ELR (cell line): ENCODE measurements around the gene DVL2.
"Not testable (repeated sequence)": the region's sequence is repeated elsewhere in the genome, so short reads cannot be mapped to it uniquely, and the experiment has no call there.

Experiments used
- DNase-seq: peaks from one replicate; pipeline ENCODE4 v3.0.0-alpha.2; 2015; ENCODE audit warnings: low read depth

Gene DVL2

GRCh38 chr17:7256766-7257456 lies 22.6 kb upstream of the DVL2 start:
- no peak for DNase-seq

GRCh38 chr17:7254511-7254910 lies 20.2 kb upstream of the DVL2 start:
- no peak for DNase-seq

- DNase-seq: no peak
Measured at GRCh38 chr17:7253082-7253481, 18.8 kb upstream of the DVL2 start.

GRCh38 chr17:7252176-7253043 lies 18.1 kb upstream of the DVL2 start, which contains the start of gene ELP5:
Gene ELP5 (plus strand): TSS chr17:7252215. CDS start chr17:7252551, 336 bp downstream.
- peak; percentile 96 for DNase-seq

GRCh38 chr17:7251661-7252175 lies 17.4 kb upstream of the DVL2 start, which contains the start of gene CTDNEP1:
Gene CTDNEP1 (minus strand): TSS chr17:7251734. CDS start chr17:7251296, 438 bp downstream.
- DNase-seq: peak; percentile 100

GRCh38 chr17:7250695-7251627 lies 16.6 kb upstream of the DVL2 start:
- no peak for DNase-seq

- no peak for DNase-seq
Measured at GRCh38 chr17:7249830-7250229, 15.5 kb upstream of the DVL2 start.

GRCh38 chr17:7249214-7249613 lies 14.9 kb upstream of the DVL2 start:
- no peak for DNase-seq

- no peak for DNase-seq
Measured at GRCh38 chr17:7248796-7249195, 14.5 kb upstream of the DVL2 start.

GRCh38 chr17:7246779-7247178 lies 12.5 kb upstream of the DVL2 start:
- no peak for DNase-seq

GRCh38 chr17:7243838-7244237 lies 9.5 kb upstream of the DVL2 start:
- DNase-seq: not testable (repeated sequence)

- no peak for DNase-seq
Measured at GRCh38 chr17:7243453-7243729, 9.1 kb upstream of the DVL2 start.

GRCh38 chr17:7242717-7243452 lies 8.6 kb upstream of the DVL2 start:
- peak; percentile 98 for DNase-seq

- peak; percentile 93 for DNase-seq
Measured at GRCh38 chr17:7241783-7242716, 7.7 kb upstream of the DVL2 start, which contains the start of gene GABARAP. Gene GABARAP (minus strand): TSS chr17:7242449. CDS start chr17:7242330, 119 bp downstream.

GRCh38 chr17:7241090-7241733 lies 6.9 kb upstream of the DVL2 start:
- DNase-seq: no peak

GRCh38 chr17:7240375-7240774 lies 6.1 kb upstream of the DVL2 start:
- DNase-seq: no peak

GRCh38 chr17:7239091-7240027 lies 5.0 kb upstream of the DVL2 start, which contains the start of gene PHF23:
Gene PHF23 (minus strand): TSS chr17:7239457. CDS start chr17:7239279, 178 bp downstream.
- DNase-seq: peak; percentile 100

- DNase-seq: peak; percentile 50
Measured at GRCh38 chr17:7238420-7239090, 4.2 kb upstream of the DVL2 start.
